Suprapubic skin (tissue), 4 donors: ENCODE data around the gene CASKIN1. TPM values are rescaled to one million over a fixed set of nuclear protein-coding genes. Genes with fewer than 3 reads are reported as not detected.
"Not testable (repeated sequence)": the region's sequence is repeated elsewhere in the genome, so short reads cannot be mapped to it uniquely, and the experiment has no call there.

Source experiments
- DNase-seq, 2 donors: peaks; one replicate each; pipeline ENCODE4 v3.0.0-alpha.2; 2019; ENCODE audit warnings: low spot score in 2 of 2
- H3K27ac ChIP-seq: fragments of 200-600 bp; sonication (generic); one replicate; pipeline ENCODE4 v1.5.1; 2019
- H3K27me3 ChIP-seq: fragments of 200-600 bp; sonication (generic); one replicate; pipeline ENCODE4 v1.5.1; 2019
- H3K36me3 ChIP-seq: fragments of 200-600 bp; sonication (generic); one replicate; pipeline ENCODE4 v1.5.1; 2019
- H3K4me1 ChIP-seq: fragments of 200-600 bp; sonication (generic); one replicate; pipeline ENCODE4 v1.5.1; 2019
- H3K4me3 ChIP-seq: fragments of 200-600 bp; sonication (generic); one replicate; pipeline ENCODE4 v1.5.1; 2019; ENCODE audit warnings: mild to moderate bottlenecking
- H3K9me3 ChIP-seq: fragments of 200-600 bp; sonication (generic); one replicate; pipeline ENCODE4 v1.5.1; 2019
- CTCF ChIP-seq, 2 donors: fragments of 200-600 bp in 1 of 2; fragments of 450-650 bp in 1 of 2; sonication (generic) in 1 of 2; IDR thresholded peaks; one replicate each; pipeline ENCODE4 v1.5.1; 2016 to 2019; ENCODE audit warnings: antibody characterized with exemption in 2 of 2, mild to moderate bottlenecking in 1 of 2, moderate library complexity in 1 of 2
- EP300 ChIP-seq: sonication (generic); formaldehyde crosslinking; IDR thresholded peaks from one replicate; pipeline ENCODE4 v1.6.1; 2017; ENCODE audit warnings: antibody characterized with exemption
- POLR2A ChIP-seq, 2 donors: fragments of 450-650 bp; IDR thresholded peaks; one replicate each; pipeline ENCODE4 v1.6.1; 2017; ENCODE audit warnings: antibody characterized with exemption in 2 of 2, mild to moderate bottlenecking in 2 of 2, moderate library complexity in 2 of 2
- POLR2AphosphoS5 ChIP-seq, 3 donors: sonication (generic); formaldehyde crosslinking; IDR thresholded peaks; one replicate each; pipeline ENCODE4 v1.6.1; 2017; ENCODE audit warnings: antibody characterized with exemption in 3 of 3
- WGBS: methylation state at CpG from one replicate; pipeline ENCODE4 v1.1.5; 2018; 5-methylcytosine and 5-hydroxymethylcytosine counted together
- total RNA-seq, 4 donors: library from RNA; depleted of rRNA; stranded (reverse); fragments of >200 nt; gene quantifications; one replicate each; pipeline ENCODE4 v1.1.0, GENCODE V29; 2016

CASKIN1 gene
- total RNA-seq, 4 donors from 2014 or later: 0.49 to 1.5 (median 0.78) TPM

- WGBS: 82% methylated on average over 13 of the region's 13 CpGs
- no peak for DNase-seq
- H3K36me3 ChIP-seq: peaks cover 27% of the 10 kb centered on the region
- H3K27me3 ChIP-seq: no peaks in the 10 kb centered on the region
- TF ChIP-seq CTCF (IDR thresholded peaks at IDR 0.05): no peak
- TF ChIP-seq POLR2AphosphoS5 (IDR thresholded peaks at IDR 0.05): no peak
- TF ChIP-seq EP300: no peak
- TF ChIP-seq POLR2A (IDR thresholded peaks at IDR 0.05): no peak
- peaks cover 19% of the 10 kb centered on the region for H3K4me1 ChIP-seq
- H3K9me3 ChIP-seq: no peaks in the 10 kb centered on the region
- H3K4me3 ChIP-seq: peak overlapping the region; percentile 79
- H3K27ac ChIP-seq: peak overlapping the region; percentile 93
Observed at GRCh38 chr16:2204416-2205103, 8.2 kb upstream of the CASKIN1 start.

GRCh38 chr16:2203119-2203688 lies 6.8 kb upstream of the CASKIN1 start:
- not testable (repeated sequence) for H3K9me3 ChIP-seq, H3K4me3 ChIP-seq, H3K27me3 ChIP-seq, DNase-seq, H3K27ac ChIP-seq
- WGBS: 94% methylated on average over 8 of the region's 8 CpGs
- Histone ChIP-seq H3K36me3 (peaks cover 13% of the 10 kb centered on the region), H3K4me1 (peaks cover 19% of the 10 kb centered on the region)

- 96% methylated on average over 5 of the region's 6 CpGs for WGBS
- H3K36me3 ChIP-seq: no peaks in the 10 kb centered on the region
Observed at GRCh38 chr16:2200313-2200712, 3.9 kb upstream of the CASKIN1 start.

GRCh38 chr16:2199621-2200139 lies 3.3 kb upstream of the CASKIN1 start:
- Histone ChIP-seq H3K4me1 (peaks cover 19% of the 10 kb centered on the region), H3K9me3 (no peaks in the 10 kb centered on the region), H3K36me3 (no peaks in the 10 kb centered on the region), H3K4me3 (no peak overlapping the region), H3K27me3 (peaks cover 27% of the 10 kb centered on the region), H3K27ac (no peak overlapping the region)
- WGBS: 71% methylated on average over 6 of the region's 14 CpGs
- TF ChIP-seq CTCF (IDR thresholded peaks at IDR 0.05): no peak
- no peak for TF ChIP-seq EP300
- TF ChIP-seq POLR2A (IDR thresholded peaks at IDR 0.05): no peak
- TF ChIP-seq POLR2AphosphoS5 (IDR thresholded peaks at IDR 0.05): no peak
- no peak for DNase-seq

More at GRCh38 chr16:2200313-2200712, 3.9 kb upstream of the CASKIN1 start:
- TF ChIP-seq EP300 (no peak), POLR2A (IDR thresholded peaks at IDR 0.05) (no peak), POLR2AphosphoS5 (IDR thresholded peaks at IDR 0.05) (no peak), CTCF (IDR thresholded peaks at IDR 0.05) (no peak)
- no peak overlapping the region for H3K4me3 ChIP-seq
- DNase-seq: no peak
- no peaks in the 10 kb centered on the region for H3K9me3 ChIP-seq
- no peak overlapping the region for H3K27ac ChIP-seq
- peaks cover 21% of the 10 kb centered on the region for H3K27me3 ChIP-seq
- H3K4me1 ChIP-seq: peaks cover 19% of the 10 kb centered on the region

- DNase-seq: no peak
- peaks cover 33% of the 10 kb centered on the region for H3K27me3 ChIP-seq
- H3K27ac ChIP-seq: no peak overlapping the region
- no peaks in the 10 kb centered on the region for H3K36me3 ChIP-seq
- no peak overlapping the region for H3K4me3 ChIP-seq
- 79% methylated on average over 4 of the region's 5 CpGs for WGBS
- H3K9me3 ChIP-seq: no peaks in the 10 kb centered on the region
- peaks cover 23% of the 10 kb centered on the region for H3K4me1 ChIP-seq
- TF ChIP-seq CTCF (IDR thresholded peaks at IDR 0.05) (no peak), POLR2AphosphoS5 (IDR thresholded peaks at IDR 0.05) (no peak), EP300 (no peak), POLR2A (IDR thresholded peaks at IDR 0.05) (no peak)
Observed at GRCh38 chr16:2199095-2199494, 2.7 kb upstream of the CASKIN1 start.
